Upper lobe of left lung (tissue), 6 donors: ENCODE measurements around the gene LGR4. TPM values are rescaled to one million over a fixed set of nuclear protein-coding genes. Genes with fewer than 3 reads are reported as not detected.
"Not testable (repeated sequence)": the region's sequence is repeated elsewhere in the genome, so short reads cannot be mapped to it uniquely, and the experiment has no call there.

Experiments
- ATAC-seq, 2 donors: fragments of 200-7000 bp; cut with Tn5 transposase; one replicate each; pipeline ENCODE4 v1.9.1; 2022; ENCODE audit warnings: mild to moderate bottlenecking in 2 of 2, moderate library complexity in 2 of 2; ENCODE audit not compliant: low FRiP score in 2 of 2
- DNase-seq, 2 donors: peaks; one replicate each; pipeline ENCODE4 v3.0.0-alpha.2; 2019 to 2020
- H3K27ac ChIP-seq, 4 donors: fragments of 200-600 bp; sonication (generic); one replicate each; pipeline ENCODE4 v1.5.1; 2016 to 2019
- H3K27me3 ChIP-seq, 4 donors: fragments of 200-600 bp; sonication (generic); one replicate each; pipeline ENCODE4 v1.5.1; 2017 to 2019
- H3K36me3 ChIP-seq, 4 donors: fragments of 200-600 bp; sonication (generic); one replicate each; pipeline ENCODE4 v1.5.1; 2016 to 2019
- H3K4me1 ChIP-seq, 4 donors: fragments of 200-600 bp; sonication (generic); one replicate each; pipeline ENCODE4 v1.5.1; 2018 to 2019
- H3K4me3 ChIP-seq, 4 donors: fragments of 200-600 bp; sonication (generic); one replicate each; pipeline ENCODE4 v1.5.1; 2017 to 2019; ENCODE audit warnings: mild to moderate bottlenecking in 2 of 4, moderate library complexity in 1 of 4
- H3K9me3 ChIP-seq, 4 donors: fragments of 200-600 bp; sonication (generic); one replicate each; pipeline ENCODE4 v1.5.1; 2018 to 2019
- CTCF ChIP-seq, 6 experiments: fragments of 450-650 bp in 4 of 6; fragments of 200-600 bp in 2 of 6; sonication (generic) in 2 of 6; IDR thresholded peaks; one replicate each; pipeline ENCODE4 v1.5.1; 2016 to 2019; ENCODE audit warnings: antibody characterized with exemption in 6 of 6
- EP300 ChIP-seq, 4 donors: sonication (generic); formaldehyde crosslinking; IDR thresholded peaks; one replicate each; pipeline ENCODE4 v1.5.1; 2017; ENCODE audit warnings: antibody characterized with exemption in 4 of 4, control low read depth in 2 of 4
- POLR2A ChIP-seq, 4 donors: fragments of 450-650 bp; IDR thresholded peaks; one replicate each; pipeline ENCODE4 v1.5.1; 2016 to 2017; ENCODE audit warnings: antibody characterized with exemption in 4 of 4, mild to moderate bottlenecking in 2 of 4
- POLR2AphosphoS5 ChIP-seq, 2 donors: sonication (generic); formaldehyde crosslinking; IDR thresholded peaks; one replicate each; pipeline ENCODE4 v1.5.1; 2017; ENCODE audit warnings: antibody characterized with exemption in 2 of 2
- WGBS, 2 donors: methylation state at CpG; one replicate each; pipeline ENCODE4 v1.1.5; 2017 to 2018; 5-methylcytosine and 5-hydroxymethylcytosine counted together
- total RNA-seq, 6 donors: library from RNA; depleted of rRNA in 4 of 6; stranded (reverse); fragments of >200 nt in 4 of 6; gene quantifications; one replicate each; pipeline versions ENCODE4 v1.1.0 to v1.2.1, GENCODE V29; 2016 to 2021
- donor health status: DM: no; HTN: no; CAD: no; lungs with moderate emphysema.
- donor health status: DM: no; HTN: yes; CAD: no; lungs with severe emphysema.

The LGR4 gene
- total RNA-seq, 6 donors from 2014 or later = 3.1 to 20.2 (median 6.0) TPM

GRCh38 chr11:27451244-27451965, 21.2 kb downstream of the LGR4 start:
- no peaks in the 10 kb centered on the region for H3K36me3 ChIP-seq
- ATAC-seq = no peak
- no peak overlapping the region for H3K4me3 ChIP-seq
- TF ChIP-seq CTCF (IDR thresholded peaks at IDR 0.05) = no peak
- no peak for TF ChIP-seq POLR2AphosphoS5 (IDR thresholded peaks at IDR 0.05)
- TF ChIP-seq EP300 (IDR thresholded peaks at IDR 0.05) = no peak
- no peak for TF ChIP-seq POLR2A (IDR thresholded peaks at IDR 0.05)
- no peaks in the 10 kb centered on the region for H3K27me3 ChIP-seq
- no peak for DNase-seq
- 93 to 100% methylated on average over 1 of the region's 1 CpG for WGBS, 2 donors
- no peak overlapping the region for H3K27ac ChIP-seq
- no peaks in the 10 kb centered on the region for H3K4me1 ChIP-seq
- H3K9me3 ChIP-seq = no peaks in the 10 kb centered on the region

- WGBS, 2 donors = 96 to 98% methylated on average over 5 of the region's 5 CpGs
Observed at GRCh38 chr11:27448184-27448540, 24.4 kb downstream of the LGR4 start.

GRCh38 chr11:27447288-27448183, 25.1 kb downstream of the LGR4 start:
- TF ChIP-seq CTCF (IDR thresholded peaks at IDR 0.05) = no peak
- no peak for TF ChIP-seq POLR2A (IDR thresholded peaks at IDR 0.05)
- TF ChIP-seq EP300 (IDR thresholded peaks at IDR 0.05) = no peak
- no peak for TF ChIP-seq POLR2AphosphoS5 (IDR thresholded peaks at IDR 0.05)
- H3K9me3 ChIP-seq = no peaks in the 10 kb centered on the region
- no peak for ATAC-seq
- DNase-seq = no peak
- no peak overlapping the region for H3K4me3 ChIP-seq
- no peaks in the 10 kb centered on the region for H3K4me1 ChIP-seq
- no peaks in the 10 kb centered on the region for H3K27me3 ChIP-seq
- no peaks in the 10 kb centered on the region for H3K36me3 ChIP-seq
- 88 to 91% methylated on average over 5 of the region's 5 CpGs for WGBS, 2 donors
- H3K27ac ChIP-seq = no peak overlapping the region

More at GRCh38 chr11:27448184-27448540, 24.4 kb downstream of the LGR4 start:
- not testable (repeated sequence) for H3K4me3 ChIP-seq, H3K4me1 ChIP-seq, H3K27me3 ChIP-seq, H3K27ac ChIP-seq, H3K9me3 ChIP-seq, H3K36me3 ChIP-seq, DNase-seq, ATAC-seq

- Histone ChIP-seq H3K9me3 (no peaks in the 10 kb centered on the region), H3K4me3 (no peak overlapping the region), H3K4me1 (no peaks in the 10 kb centered on the region), H3K27me3 (no peaks in the 10 kb centered on the region), H3K27ac (no peak overlapping the region), H3K36me3 (no peaks in the 10 kb centered on the region)
- DNase-seq = no peak
- TF ChIP-seq CTCF (IDR thresholded peaks at IDR 0.05) (no peak), POLR2A (IDR thresholded peaks at IDR 0.05) (no peak), POLR2AphosphoS5 (IDR thresholded peaks at IDR 0.05) (no peak), EP300 (IDR thresholded peaks at IDR 0.05) (no peak)
- ATAC-seq = no peak
- 93 to 95% methylated on average over 4 of the region's 4 CpGs for WGBS, 2 donors
Observed at GRCh38 chr11:27445625-27446024, 27.0 kb downstream of the LGR4 start.

- TF ChIP-seq POLR2A (IDR thresholded peaks at IDR 0.05) = no peak
- TF ChIP-seq CTCF (IDR thresholded peaks at IDR 0.05) = no peak
- TF ChIP-seq POLR2AphosphoS5 (IDR thresholded peaks at IDR 0.05) = no peak
- no peak for TF ChIP-seq EP300 (IDR thresholded peaks at IDR 0.05)
- no peaks in the 10 kb centered on the region for H3K9me3 ChIP-seq
- H3K27ac ChIP-seq = no peak overlapping the region
- H3K36me3 ChIP-seq = no peaks in the 10 kb centered on the region
- WGBS, 2 donors = 68 to 71% methylated on average over 2 of the region's 2 CpGs
- no peaks in the 10 kb centered on the region for H3K4me1 ChIP-seq
- DNase-seq = no peak
- H3K27me3 ChIP-seq = no peaks in the 10 kb centered on the region
- H3K4me3 ChIP-seq = no peak overlapping the region
- no peak for ATAC-seq
Observed at GRCh38 chr11:27444801-27445215, 27.8 kb downstream of the LGR4 start.
